KG1 (cell line): ENCODE measurements around the gene PTGFRN.
"Not testable (repeated sequence)": the region's sequence is repeated elsewhere in the genome, so short reads cannot be mapped to it uniquely, and the experiment has no call there.

Experiments used
- DNase-seq: peaks from one replicate; lab custom pipeline; 2025; lab: John Stamatoyannopoulos, UW

The PTGFRN gene

GRCh38 chr1:116916533-116917445, 7.1 kb downstream of the PTGFRN start:
- DNase-seq: no peak

GRCh38 chr1:116918714-116919357, 9.1 kb downstream of the PTGFRN start:
- no peak for DNase-seq

GRCh38 chr1:116919802-116920201, 10.1 kb downstream of the PTGFRN start:
- DNase-seq: no peak

- DNase-seq: no peak
Measured at GRCh38 chr1:116920211-116920610, 10.5 kb downstream of the PTGFRN start.

GRCh38 chr1:116921301-116921885, 11.7 kb downstream of the PTGFRN start:
- DNase-seq: no peak

GRCh38 chr1:116921937-116922336, 12.2 kb downstream of the PTGFRN start:
- DNase-seq: no peak

GRCh38 chr1:116923421-116923820, 13.7 kb downstream of the PTGFRN start:
- no peak for DNase-seq

- DNase-seq: no peak
Measured at GRCh38 chr1:116927049-116927798, 17.5 kb downstream of the PTGFRN start.

- no peak for DNase-seq
Measured at GRCh38 chr1:116929961-116930592, 20.4 kb downstream of the PTGFRN start.

GRCh38 chr1:116931016-116931918, 21.6 kb downstream of the PTGFRN start:
- DNase-seq: no peak

GRCh38 chr1:116933606-116934515, 24.1 kb downstream of the PTGFRN start:
- DNase-seq: no peak

- no peak for DNase-seq
Measured at GRCh38 chr1:116934586-116935207, 25.0 kb downstream of the PTGFRN start.

- DNase-seq: no peak
Measured at GRCh38 chr1:116938216-116938615, 28.5 kb downstream of the PTGFRN start.

- DNase-seq: not testable (repeated sequence)
Measured at GRCh38 chr1:116939780-116940543, 30.2 kb downstream of the PTGFRN start.

GRCh38 chr1:116940814-116941599, 31.3 kb downstream of the PTGFRN start:
- DNase-seq: no peak

GRCh38 chr1:116941670-116942069, 32.0 kb downstream of the PTGFRN start:
- no peak for DNase-seq

GRCh38 chr1:116942344-116942743, 32.6 kb downstream of the PTGFRN start:
- DNase-seq: no peak

GRCh38 chr1:116943438-116943837, 33.7 kb downstream of the PTGFRN start:
- DNase-seq: no peak
